Type B pancreatic cell (in vitro differentiated cells): ENCODE measurements around the gene UGT1A9. TPM values are rescaled to one million over a fixed set of nuclear protein-coding genes. Genes with fewer than 3 reads are reported as not detected.

ENCODE experiments used
- DNase-seq: peaks from one replicate; pipeline ENCODE4 v3.0.0; 2021; ENCODE audit warnings: mixed read lengths; ENCODE audit not compliant: unreplicated experiment; ENCODE audit errors: extremely low spot score
- H3K27ac Mint-ChIP-seq: 2 replicates; pipeline ENCODE4 v1.8.0; 2021; ENCODE audit warnings: mild to moderate bottlenecking, mixed read lengths
- H3K27me3 Mint-ChIP-seq: 2 replicates; pipeline ENCODE4 v1.8.0; 2021; ENCODE audit warnings: mixed read lengths
- H3K36me3 Mint-ChIP-seq: 2 replicates; pipeline ENCODE4 v1.8.0; 2021; ENCODE audit warnings: mixed read lengths
- H3K4me1 Mint-ChIP-seq: one replicate; pipeline ENCODE4 v1.8.0; 2021; ENCODE audit warnings: mixed read lengths; ENCODE audit not compliant: unreplicated experiment
- H3K4me3 Mint-ChIP-seq: 2 replicates; pipeline ENCODE4 v1.8.0; 2021; ENCODE audit warnings: mild to moderate bottlenecking, mixed read lengths
- H3K9me3 Mint-ChIP-seq: 2 replicates; pipeline ENCODE4 v1.8.0; 2021; ENCODE audit warnings: mixed read lengths
- total RNA-seq: library from RNA; stranded (reverse); gene quantifications from 2 replicates; pipeline ENCODE4 v1.2.1, GENCODE V29; 2021; ENCODE audit warnings: low replicate concordance
- TF ChIP-seq, protein P1 (sequence below): fragments of 200-600 bp; sonication (generic); conservative IDR thresholded peaks from 2 replicates; pipeline ENCODE4 v1.5.0; 2021; ENCODE audit warnings: antibody characterized with exemption, mild to moderate bottlenecking

Gene UGT1A9
- total RNA-seq, 1 donor from 2014 or later: not detected

DNA sequence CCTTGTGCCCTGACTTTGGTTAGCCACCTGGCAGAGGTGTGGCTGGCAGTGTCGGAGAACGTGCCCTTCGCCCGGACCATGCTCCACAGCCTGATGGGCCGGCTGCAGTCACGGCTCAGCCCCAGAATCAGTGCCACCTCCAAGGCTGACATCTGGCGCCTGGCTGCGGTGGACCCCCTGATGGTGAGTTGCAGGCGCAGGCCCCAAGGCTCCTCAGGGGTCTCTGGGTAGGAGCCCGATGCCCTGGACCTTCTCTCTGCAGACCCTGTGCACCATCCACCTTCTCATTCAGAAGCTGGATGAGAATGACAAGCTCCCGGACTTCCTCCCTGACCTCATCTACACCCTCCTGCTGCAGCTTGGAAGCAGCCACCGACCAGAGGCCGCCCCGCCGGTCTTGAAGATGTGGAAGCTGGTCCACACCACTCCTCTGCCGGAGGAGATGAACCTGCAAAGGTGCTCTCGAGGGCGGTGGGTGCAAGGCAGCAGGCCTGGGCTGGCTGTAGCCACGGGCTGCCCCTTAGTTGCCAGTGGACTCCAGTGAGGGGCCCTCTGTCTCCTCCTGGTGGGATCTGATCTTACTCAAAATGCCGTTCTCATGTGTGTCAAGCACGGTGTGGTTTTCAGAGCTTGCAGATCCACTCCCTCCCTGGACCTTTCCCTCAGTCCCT lies 150.5 kb downstream of the UGT1A9 start:
- TF ChIP-seq, protein P1, sequence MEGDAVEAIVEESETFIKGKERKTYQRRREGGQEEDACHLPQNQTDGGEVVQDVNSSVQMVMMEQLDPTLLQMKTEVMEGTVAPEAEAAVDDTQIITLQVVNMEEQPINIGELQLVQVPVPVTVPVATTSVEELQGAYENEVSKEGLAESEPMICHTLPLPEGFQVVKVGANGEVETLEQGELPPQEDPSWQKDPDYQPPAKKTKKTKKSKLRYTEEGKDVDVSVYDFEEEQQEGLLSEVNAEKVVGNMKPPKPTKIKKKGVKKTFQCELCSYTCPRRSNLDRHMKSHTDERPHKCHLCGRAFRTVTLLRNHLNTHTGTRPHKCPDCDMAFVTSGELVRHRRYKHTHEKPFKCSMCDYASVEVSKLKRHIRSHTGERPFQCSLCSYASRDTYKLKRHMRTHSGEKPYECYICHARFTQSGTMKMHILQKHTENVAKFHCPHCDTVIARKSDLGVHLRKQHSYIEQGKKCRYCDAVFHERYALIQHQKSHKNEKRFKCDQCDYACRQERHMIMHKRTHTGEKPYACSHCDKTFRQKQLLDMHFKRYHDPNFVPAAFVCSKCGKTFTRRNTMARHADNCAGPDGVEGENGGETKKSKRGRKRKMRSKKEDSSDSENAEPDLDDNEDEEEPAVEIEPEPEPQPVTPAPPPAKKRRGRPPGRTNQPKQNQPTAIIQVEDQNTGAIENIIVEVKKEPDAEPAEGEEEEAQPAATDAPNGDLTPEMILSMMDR: no peak
- peak; percentile 62 for DNase-seq
- Mint-ChIP-seq H3K36me3 (no peaks in the 10 kb centered on the region), H3K9me3 (no peaks in the 10 kb centered on the region), H3K4me3 (no peak overlapping the region), H3K27ac (no peak overlapping the region), H3K4me1 (peaks cover 2% of the 10 kb centered on the region), H3K27me3 (peaks cover 4% of the 10 kb centered on the region)

Other genes starting within 250 kb of the UGT1A9 start
- gene USP40, start 105.1 kb upstream of the UGT1A9 start, total RNA-seq: 29.1 and 41.5 TPM in 2 replicates
- gene UGT1A8, start 54.3 kb upstream of the UGT1A9 start, total RNA-seq: 0.17 TPM in 1 of 2 replicates, not detected in the other
- gene UGT1A10, start 35.5 kb upstream of the UGT1A9 start, total RNA-seq: not detected in 2 replicates
- 0.19 TPM in 1 of 2 replicates, not detected in the other for gene UGT1A7, start 10.0 kb downstream of the UGT1A9 start, total RNA-seq
- gene UGT1A6, start 21.0 kb downstream of the UGT1A9 start, total RNA-seq: 0.52 and 1.9 TPM in 2 replicates
- not detected in 2 replicates for gene UGT1A5, start 41.0 kb downstream of the UGT1A9 start, total RNA-seq
- not detected in 2 replicates for gene UGT1A4, start 46.8 kb downstream of the UGT1A9 start, total RNA-seq
- 0.19 TPM in 1 of 2 replicates, not detected in the other for gene UGT1A3, start 57.1 kb downstream of the UGT1A9 start, total RNA-seq
- 0.21 and 0.77 TPM in 2 replicates for gene UGT1A1, start 88.4 kb downstream of the UGT1A9 start, total RNA-seq
- gene MROH2A, start 106.4 kb downstream of the UGT1A9 start, total RNA-seq: not detected in 2 replicates
- 16.7 and 42.1 TPM in 2 replicates for gene HJURP, start 182.6 kb downstream of the UGT1A9 start, total RNA-seq
- 0.60 and 0.62 TPM in 2 replicates for gene TRPM8, start 245.5 kb downstream of the UGT1A9 start, total RNA-seq